SJCRH30 (cell line): ENCODE measurements around the gene NANP. TPM values are rescaled to one million over a fixed set of nuclear protein-coding genes. Genes with fewer than 3 reads are reported as not detected.
"Not testable (repeated sequence)": the region's sequence is repeated elsewhere in the genome, so short reads cannot be mapped to it uniquely, and the experiment has no call there.

Experiments used
- DNase-seq, 2 experiments: peaks; one replicate each; pipeline ENCODE4 v3.0.0-alpha.2; 2015 to 2020
- H3K27ac ChIP-seq: fragments of 250-450 bp; sonication (Bioruptor Pico); 2 replicates; pipeline ENCODE4 v1.5.1; 2020; ENCODE audit warnings: mild to moderate bottlenecking, moderate library complexity
- H3K27me3 ChIP-seq: fragments of 250-450 bp; sonication (Bioruptor Pico); 2 replicates; pipeline ENCODE4 v1.5.1; 2020; ENCODE audit warnings: mild to moderate bottlenecking, moderate library complexity
- H3K36me3 ChIP-seq: fragments of 250-450 bp; sonication (Bioruptor Pico); 2 replicates; pipeline ENCODE4 v1.5.1; 2020; ENCODE audit warnings: mild to moderate bottlenecking, moderate library complexity
- H3K4me1 ChIP-seq: fragments of 250-450 bp; sonication (Bioruptor Pico); 2 replicates; pipeline ENCODE4 v1.5.1; 2020; ENCODE audit warnings: mild to moderate bottlenecking, moderate library complexity
- H3K4me3 ChIP-seq: fragments of 250-450 bp; sonication (Bioruptor Pico); 2 replicates; pipeline ENCODE4 v1.5.1; 2020; ENCODE audit warnings: mild to moderate bottlenecking, moderate library complexity
- H3K9me3 ChIP-seq: fragments of 250-450 bp; sonication (Bioruptor Pico); replicated peaks from 2 replicates; pipeline ENCODE4 v1.5.1; 2020; ENCODE audit warnings: mild to moderate bottlenecking, moderate library complexity
- total RNA-seq: library from RNA; depleted of rRNA; stranded (reverse); fragments of >200 nt; shearing (Covaris generic); gene quantifications from 2 replicates; pipeline ENCODE4 v1.2.3, GENCODE V29; 2014; rRNA removed

NANP gene
- 15.4 and 16.2 TPM in 2 replicates for total RNA-seq

DNA sequence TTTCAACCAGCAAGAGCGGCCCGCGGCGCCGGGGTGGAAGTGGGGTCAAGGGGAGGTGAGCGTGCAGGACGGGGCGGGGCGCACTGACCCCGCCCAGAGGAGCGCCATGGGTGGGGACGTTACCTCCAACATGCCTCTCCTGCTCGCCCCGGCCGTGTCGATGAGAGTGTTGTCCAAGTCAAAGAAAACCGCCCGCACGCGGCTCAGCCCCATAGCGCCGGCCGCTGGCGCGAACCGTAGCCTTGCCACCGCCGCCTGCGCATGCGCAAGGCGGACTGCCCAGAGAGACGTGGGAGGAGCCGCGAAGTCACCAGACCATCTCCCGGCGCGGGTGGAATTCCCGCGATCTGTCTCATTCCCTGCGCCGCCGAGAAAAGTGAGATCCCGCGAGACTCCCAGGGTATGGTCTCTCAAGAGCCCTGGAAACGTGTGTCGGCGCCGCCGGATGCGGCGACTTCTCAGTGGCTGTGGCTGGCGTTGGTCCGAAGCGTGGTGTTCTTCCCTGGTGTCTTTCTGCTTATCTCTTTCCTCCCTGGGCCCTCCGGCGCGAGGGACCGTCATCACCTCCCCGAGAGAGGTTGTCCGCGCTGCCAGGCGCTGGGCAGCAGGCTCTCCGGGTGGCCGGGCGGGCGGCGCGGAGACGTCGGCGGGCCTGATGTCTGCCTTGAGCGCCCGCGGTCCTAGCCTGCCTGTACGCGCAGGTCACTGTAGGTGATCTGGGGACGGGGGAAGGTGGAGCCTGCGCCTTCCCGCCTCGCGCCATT, at the start of gene NANP:
Gene NANP, minus strand, starts transcription at position 279 of the 764 bp plus-strand sequence. Its CDS starts 66 bp downstream, at position 213.
- DNase-seq, result peak; percentile 99
- Histone ChIP-seq H3K9me3 (no peaks in the 10 kb centered on the region), H3K4me1 (0 out of 2 replicates have a peak, but pooled peaks cover 5% of the 10 kb centered on the region), H3K27me3 (no peaks in the 10 kb centered on the region), H3K27ac (peak within 1 kb of the TSS; percentile 90), H3K36me3 (peaks cover 3% of the 10 kb centered on the region; the same call in 1 of the 2 replicates), H3K4me3 (peak within 1 kb of the TSS; percentile 70)

GRCh38 chr20:25672659-25673235, 48.9 kb upstream of the NANP start:
- DNase-seq, result no peak
- Histone ChIP-seq H3K4me1 (no peaks in the 10 kb centered on the region), H3K4me3 (no peak overlapping the region), H3K9me3 (no peaks in the 10 kb centered on the region), H3K36me3 (peaks cover 43% of the 10 kb centered on the region), H3K27me3 (no peaks in the 10 kb centered on the region), H3K27ac (no peak overlapping the region)

- Histone ChIP-seq H3K27me3 (no peaks in the 10 kb centered on the region), H3K27ac (no peak overlapping the region), H3K36me3 (peaks cover 24% of the 10 kb centered on the region), H3K4me1 (no peaks in the 10 kb centered on the region), H3K4me3 (no peak overlapping the region), H3K9me3 (no peaks in the 10 kb centered on the region)
- DNase-seq, result peak; percentile 16 to 20
These were observed 46.1 kb upstream of the NANP start for GRCh38 chr20:25669826-25670422.

DNA sequence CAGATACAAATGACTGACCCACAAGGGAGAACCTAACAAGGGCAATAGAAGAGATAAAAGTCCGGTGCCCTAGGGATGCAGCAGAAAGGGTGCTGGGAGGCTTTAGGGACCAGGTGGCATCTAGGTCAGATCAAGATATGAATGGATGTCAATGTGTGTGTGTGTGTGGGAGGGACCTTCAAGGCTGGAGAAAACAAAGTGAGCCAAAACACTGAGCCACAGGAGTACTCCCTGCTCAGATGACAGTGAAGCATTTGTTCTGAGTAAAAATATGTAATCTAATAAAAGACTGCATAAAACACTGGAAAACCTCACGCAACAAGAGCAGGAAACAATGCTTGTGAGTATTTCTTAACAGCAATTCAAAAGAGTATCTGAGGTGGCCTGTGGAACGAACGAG, 44.6 kb upstream of the NANP start:
- DNase-seq, result no peak
- H3K9me3 ChIP-seq, result no peaks in the 10 kb centered on the region
- no peaks in the 10 kb centered on the region for H3K4me1 ChIP-seq
- H3K4me3 ChIP-seq, result no peak overlapping the region
- H3K27ac ChIP-seq, result no peak overlapping the region
- H3K36me3 ChIP-seq, result peaks cover 9% of the 10 kb centered on the region; the same call in 1 of the 2 replicates
- H3K27me3 ChIP-seq, result no peaks in the 10 kb centered on the region

- no peaks in the 10 kb centered on the region for H3K9me3 ChIP-seq
- H3K27ac ChIP-seq, result no peak overlapping the region
These were observed 36.2 kb upstream of the NANP start for GRCh38 chr20:25659999-25660398.

GRCh38 chr20:25654487-25654886, 30.7 kb upstream of the NANP start:
- H3K36me3 ChIP-seq, result no peaks in the 10 kb centered on the region
- no peak overlapping the region for H3K4me3 ChIP-seq
- H3K4me1 ChIP-seq, result no peaks in the 10 kb centered on the region; the same call in 1 of the 2 replicates
- H3K27ac ChIP-seq, result no peak overlapping the region
- H3K9me3 ChIP-seq, result no peaks in the 10 kb centered on the region
- no peak for DNase-seq
- no peaks in the 10 kb centered on the region for H3K27me3 ChIP-seq

More at GRCh38 chr20:25659999-25660398, 36.2 kb upstream of the NANP start:
- Histone ChIP-seq H3K27me3 (no peaks in the 10 kb centered on the region), H3K4me3 (no peak overlapping the region), H3K36me3 (no peaks in the 10 kb centered on the region), H3K4me1 (no peaks in the 10 kb centered on the region; the same call in 1 of the 2 replicates)
- DNase-seq, result no peak

DNA sequence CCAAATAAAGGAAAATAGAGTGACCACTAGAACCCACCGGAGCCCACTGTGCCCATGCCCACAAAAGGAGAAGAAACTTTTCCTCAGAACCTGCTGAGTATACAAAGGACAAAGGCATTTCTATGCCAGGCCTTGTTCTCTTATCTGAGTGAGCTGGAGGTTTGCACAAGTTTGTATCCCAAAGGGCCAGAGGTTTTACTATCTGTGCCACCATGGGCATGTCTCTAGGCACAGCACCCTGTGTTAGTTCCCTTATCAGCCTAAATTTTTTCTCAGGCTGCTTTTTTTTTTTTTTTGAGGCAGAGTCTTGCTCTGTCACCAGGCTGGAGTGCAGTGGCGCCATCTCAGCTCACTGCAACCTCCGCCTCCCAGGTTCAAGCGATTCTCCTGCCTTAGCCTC, 29.1 kb upstream of the NANP start:
- not testable (repeated sequence) for DNase-seq, H3K4me1 ChIP-seq, H3K9me3 ChIP-seq, H3K4me3 ChIP-seq, H3K27ac ChIP-seq, H3K27me3 ChIP-seq, H3K36me3 ChIP-seq

DNA sequence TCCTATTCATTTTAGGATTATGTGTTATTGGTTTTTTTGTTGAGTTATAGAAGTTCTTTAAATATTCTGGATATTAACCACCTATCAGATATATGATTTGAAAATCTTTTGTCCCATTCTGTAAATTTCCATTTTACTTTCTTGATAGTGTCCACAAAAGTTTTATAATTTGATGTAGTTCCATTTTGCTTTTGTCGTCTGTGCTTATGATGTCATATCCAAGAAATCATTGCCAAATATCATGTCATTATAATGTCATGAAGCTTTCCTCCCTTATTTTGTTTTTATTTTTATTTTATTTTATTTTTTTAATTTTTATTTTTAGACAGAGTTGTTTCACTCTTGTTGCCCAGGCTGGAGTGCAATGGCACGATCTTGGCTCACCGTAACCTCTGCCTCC, 21.0 kb upstream of the NANP start:
- DNase-seq, result no peak
- H3K4me1 ChIP-seq, result no peaks in the 10 kb centered on the region
- no peaks in the 10 kb centered on the region for H3K27me3 ChIP-seq
- no peaks in the 10 kb centered on the region for H3K9me3 ChIP-seq
- no peak overlapping the region for H3K27ac ChIP-seq
- no peaks in the 10 kb centered on the region for H3K36me3 ChIP-seq
- no peak overlapping the region for H3K4me3 ChIP-seq

- Histone ChIP-seq H3K27me3 (no peaks in the 10 kb centered on the region), H3K4me3 (no peak overlapping the region), H3K9me3 (no peaks in the 10 kb centered on the region), H3K4me1 (no peaks in the 10 kb centered on the region), H3K36me3 (no peaks in the 10 kb centered on the region), H3K27ac (no peak overlapping the region)
- no peak for DNase-seq
These were observed 19.9 kb upstream of the NANP start for GRCh38 chr20:25643716-25644115.

GRCh38 chr20:25637247-25637646, 13.4 kb upstream of the NANP start:
- no peak overlapping the region for H3K4me3 ChIP-seq
- no peaks in the 10 kb centered on the region for H3K27me3 ChIP-seq
- DNase-seq, result no peak
- peaks cover 4% of the 10 kb centered on the region; the same call in 1 of the 2 replicates for H3K9me3 ChIP-seq
- H3K27ac ChIP-seq, result no peak overlapping the region
- H3K36me3 ChIP-seq, result no peaks in the 10 kb centered on the region
- H3K4me1 ChIP-seq, result no peaks in the 10 kb centered on the region

GRCh38 chr20:25632940-25633790, 9.4 kb upstream of the NANP start:
- H3K4me1 ChIP-seq, result no peaks in the 10 kb centered on the region
- no peak overlapping the region for H3K27ac ChIP-seq
- no peaks in the 10 kb centered on the region for H3K36me3 ChIP-seq
- H3K9me3 ChIP-seq, result peaks cover 5% of the 10 kb centered on the region
- H3K4me3 ChIP-seq, result no peak overlapping the region
- no peaks in the 10 kb centered on the region for H3K27me3 ChIP-seq
- DNase-seq, result no peak

GRCh38 chr20:25630615-25631014, 6.8 kb upstream of the NANP start:
- not testable (repeated sequence) for H3K27ac ChIP-seq, H3K4me3 ChIP-seq, H3K9me3 ChIP-seq, DNase-seq, H3K4me1 ChIP-seq, H3K27me3 ChIP-seq, H3K36me3 ChIP-seq

DNA sequence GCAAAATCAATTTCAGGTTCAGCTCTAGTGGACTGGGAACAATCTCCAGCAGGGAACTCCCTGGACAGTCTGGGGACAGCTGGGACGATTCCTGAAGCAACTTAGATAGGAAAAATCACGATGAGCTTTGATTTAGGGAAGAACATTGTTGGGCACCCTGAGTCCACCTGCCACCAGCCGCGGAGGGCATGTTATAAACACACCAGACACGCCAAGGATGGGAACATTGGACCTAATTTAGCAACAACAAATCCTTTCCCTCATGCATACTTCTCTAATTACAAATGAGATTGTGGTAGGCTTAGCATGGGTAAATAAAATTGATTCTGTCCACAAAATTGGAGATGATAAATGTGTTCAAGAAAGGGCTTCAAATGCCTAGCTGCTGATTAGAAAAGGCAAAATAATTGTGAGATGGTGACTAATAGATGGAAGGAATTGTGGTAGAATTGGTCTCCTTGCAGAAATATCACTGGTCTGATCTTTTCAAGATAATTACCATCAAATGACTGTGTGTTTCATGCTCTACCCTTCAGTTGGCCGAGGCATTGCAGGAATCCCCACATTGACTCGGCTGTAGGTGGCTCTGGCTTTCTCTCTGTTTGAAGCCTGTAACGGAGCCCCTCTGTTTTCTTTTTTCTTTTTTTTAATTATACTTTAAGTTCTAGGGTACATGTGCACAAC, 6.1 kb upstream of the NANP start:
- DNase-seq, result no peak
- H3K9me3 ChIP-seq, result peaks cover 5% of the 10 kb centered on the region
- no peaks in the 10 kb centered on the region for H3K36me3 ChIP-seq
- no peak overlapping the region for H3K4me3 ChIP-seq
- H3K27me3 ChIP-seq, result no peaks in the 10 kb centered on the region
- no peak overlapping the region for H3K27ac ChIP-seq
- 0 out of 2 replicates have a peak, but pooled peaks cover 2% of the 10 kb centered on the region for H3K4me1 ChIP-seq

GRCh38 chr20:25626779-25627178, 3.0 kb upstream of the NANP start:
- peaks cover 5% of the 10 kb centered on the region for H3K9me3 ChIP-seq
- DNase-seq, result no peak
- H3K27ac ChIP-seq, result no peak overlapping the region
- H3K27me3 ChIP-seq, result no peaks in the 10 kb centered on the region
- H3K4me1 ChIP-seq, result 0 out of 2 replicates have a peak, but pooled peaks cover 5% of the 10 kb centered on the region
- H3K4me3 ChIP-seq, result no peak overlapping the region
- H3K36me3 ChIP-seq, result no peaks in the 10 kb centered on the region
